Nephron progenitor cell (in vitro differentiated cells): ENCODE results near the gene CNNM1.

Experiments
- DNase-seq: peaks from one replicate; pipeline ENCODE4 v3.0.0; 2021
- H3K27ac Mint-ChIP-seq: 2 replicates; pipeline ENCODE4 v1.8.0; 2021; ENCODE audit warnings: mild to moderate bottlenecking, moderate library complexity, mixed read lengths
- H3K27me3 Mint-ChIP-seq: 2 replicates; pipeline ENCODE4 v1.8.0; 2021; ENCODE audit warnings: mild to moderate bottlenecking, low read depth, mixed read lengths; ENCODE audit not compliant: poor library complexity
- H3K36me3 Mint-ChIP-seq: 2 replicates; pipeline ENCODE4 v1.8.0; 2021; ENCODE audit warnings: low read depth, mixed read lengths
- H3K4me1 Mint-ChIP-seq: 2 replicates; pipeline ENCODE4 v1.8.0; 2021; ENCODE audit warnings: mixed read lengths
- H3K4me3 Mint-ChIP-seq: 2 replicates; pipeline ENCODE4 v1.8.0; 2021; ENCODE audit warnings: mild to moderate bottlenecking, moderate library complexity, mixed read lengths
- H3K9me3 Mint-ChIP-seq: 2 replicates; pipeline ENCODE4 v1.8.0; 2021; ENCODE audit warnings: mild to moderate bottlenecking, moderate library complexity, mixed read lengths
- CTCF ChIP-seq: fragments of 200-600 bp; sonication (generic); IDR thresholded peaks from 2 replicates; pipeline ENCODE4 v1.5.0; 2021; ENCODE audit warnings: antibody characterized with exemption

CNNM1 gene

GRCh38 chr10:99316374-99316773 is 12.8 kb upstream of the CNNM1 start:
- no peak overlapping the region for H3K4me3 Mint-ChIP-seq
- H3K27ac Mint-ChIP-seq, result no peak overlapping the region
- no peaks in the 10 kb centered on the region for H3K36me3 Mint-ChIP-seq
- no peaks in the 10 kb centered on the region for H3K4me1 Mint-ChIP-seq
- H3K27me3 Mint-ChIP-seq, result peaks cover 36% of the 10 kb centered on the region
- no peak for TF ChIP-seq CTCF
- DNase-seq, result no peak
- H3K9me3 Mint-ChIP-seq, result peaks cover 7% of the 10 kb centered on the region

GRCh38 chr10:99318048-99318447 is 11.1 kb upstream of the CNNM1 start:
- TF ChIP-seq CTCF, result no peak
- H3K4me3 Mint-ChIP-seq, result no peak overlapping the region

GRCh38 chr10:99318475-99318874 is 10.7 kb upstream of the CNNM1 start:
- no peak overlapping the region for H3K4me3 Mint-ChIP-seq
- no peak for TF ChIP-seq CTCF
- no peaks in the 10 kb centered on the region for H3K36me3 Mint-ChIP-seq
- DNase-seq, result no peak
- H3K27me3 Mint-ChIP-seq, result peaks cover 48% of the 10 kb centered on the region
- no peak overlapping the region for H3K27ac Mint-ChIP-seq
- no peaks in the 10 kb centered on the region for H3K4me1 Mint-ChIP-seq
- no peaks in the 10 kb centered on the region for H3K9me3 Mint-ChIP-seq

More at GRCh38 chr10:99318048-99318447, 11.1 kb upstream of the CNNM1 start:
- Mint-ChIP-seq H3K4me1 (no peaks in the 10 kb centered on the region), H3K27ac (no peak overlapping the region), H3K9me3 (no peaks in the 10 kb centered on the region), H3K36me3 (no peaks in the 10 kb centered on the region), H3K27me3 (peaks cover 44% of the 10 kb centered on the region)
- no peak for DNase-seq

GRCh38 chr10:99325281-99325680 is 3.9 kb upstream of the CNNM1 start:
- Mint-ChIP-seq H3K36me3 (no peaks in the 10 kb centered on the region), H3K9me3 (peaks cover 7% of the 10 kb centered on the region), H3K4me3 (no peak overlapping the region), H3K27ac (no peak overlapping the region), H3K27me3 (peaks cover 83% of the 10 kb centered on the region), H3K4me1 (no peaks in the 10 kb centered on the region)
- DNase-seq, result no peak
- TF ChIP-seq CTCF, result no peak

- Mint-ChIP-seq H3K4me3 (no peak overlapping the region), H3K9me3 (peaks cover 7% of the 10 kb centered on the region), H3K4me1 (peaks cover 7% of the 10 kb centered on the region), H3K27me3 (peaks cover 85% of the 10 kb centered on the region), H3K36me3 (no peaks in the 10 kb centered on the region), H3K27ac (no peak overlapping the region)
- no peak for DNase-seq
- TF ChIP-seq CTCF, result no peak
These were observed 2.3 kb upstream of the CNNM1 start for GRCh38 chr10:99326871-99327270.

- no peaks in the 10 kb centered on the region for H3K36me3 Mint-ChIP-seq
- H3K4me1 Mint-ChIP-seq, result peaks cover 7% of the 10 kb centered on the region
- peaks cover 86% of the 10 kb centered on the region for H3K27me3 Mint-ChIP-seq
- H3K27ac Mint-ChIP-seq, result no peak overlapping the region
- DNase-seq, result no peak
- no peak for TF ChIP-seq CTCF
- peaks cover 7% of the 10 kb centered on the region for H3K9me3 Mint-ChIP-seq
- peak overlapping the region; percentile 77 for H3K4me3 Mint-ChIP-seq
These were observed 415 bp upstream of the CNNM1 start for GRCh38 chr10:99328579-99329303.
